NOMO-1 (cell line): ENCODE measurements around the gene AFG1L.
A peak's percentile ranks its signal among the peaks of the same experiment; 100 is the strongest.
"Not testable (repeated sequence)": the region's sequence is repeated elsewhere in the genome, so short reads cannot be mapped to it uniquely, and the experiment has no call there.

Experiments
- DNase-seq, 2 experiments: peaks; one replicate each; lab custom pipeline; 2025; ENCODE audit not compliant: unreplicated experiment in 2 of 2; lab: John Stamatoyannopoulos, UW

Gene AFG1L

GRCh38 chr6:108294727-108295625 lies at the start of gene AFG1L:
Gene AFG1L, plus strand, starts transcription at chr6:108295054. Its CDS starts 26 bp downstream, at chr6:108295080.
- DNase-seq = peak; percentile 75 to 83

- not testable (repeated sequence) for DNase-seq
These were observed 49.8 kb upstream of the AFG1L start for GRCh38 chr6:108245095-108245494.

- DNase-seq = no peak
These were observed 46.8 kb upstream of the AFG1L start for GRCh38 chr6:108247965-108248536.

GRCh38 chr6:108250240-108250866 lies 44.5 kb upstream of the AFG1L start:
- peak in 1 of 2 experiments; percentile 21 for DNase-seq

GRCh38 chr6:108251252-108251651 lies 43.6 kb upstream of the AFG1L start:
- DNase-seq = no peak

- DNase-seq = no peak
These were observed 42.8 kb upstream of the AFG1L start for GRCh38 chr6:108252055-108252454.

GRCh38 chr6:108253241-108253640 lies 41.6 kb upstream of the AFG1L start:
- no peak for DNase-seq

- no peak for DNase-seq
These were observed 40.1 kb upstream of the AFG1L start for GRCh38 chr6:108254433-108255410.

GRCh38 chr6:108260126-108260808 lies 34.6 kb upstream of the AFG1L start:
- peak; percentile 23 to 26 for DNase-seq

- DNase-seq = peak; percentile 92 to 96
These were observed 33.9 kb upstream of the AFG1L start, which contains the start of gene SNX3 for GRCh38 chr6:108260809-108261569. Gene SNX3, minus strand, starts transcription at chr6:108261040. Its CDS starts 119 bp downstream, at chr6:108260921.

- no peak for DNase-seq
These were observed 31.5 kb upstream of the AFG1L start for GRCh38 chr6:108263371-108263770.

GRCh38 chr6:108268845-108269244 lies 26.0 kb upstream of the AFG1L start:
- DNase-seq = no peak

GRCh38 chr6:108269955-108270354 lies 24.9 kb upstream of the AFG1L start:
- DNase-seq = not testable (repeated sequence)

- no peak for DNase-seq
These were observed 20.3 kb upstream of the AFG1L start for GRCh38 chr6:108274546-108274945.

- DNase-seq = no peak
These were observed 18.9 kb upstream of the AFG1L start for GRCh38 chr6:108275976-108276375.

- no peak for DNase-seq
These were observed 17.6 kb upstream of the AFG1L start for GRCh38 chr6:108277295-108277694.

- DNase-seq = no peak
These were observed 17.0 kb upstream of the AFG1L start for GRCh38 chr6:108277831-108278230.

GRCh38 chr6:108285381-108285780 lies 9.5 kb upstream of the AFG1L start:
- DNase-seq = no peak

GRCh38 chr6:108286366-108286765 lies 8.5 kb upstream of the AFG1L start:
- no peak for DNase-seq
